Rectal smooth muscle tissue (tissue), 1 donor: ENCODE results near the gene ACTN3.
"Not testable (repeated sequence)": the region's sequence is repeated elsewhere in the genome, so short reads cannot be mapped to it uniquely, and the experiment has no call there.

Experiments
- H3K27ac ChIP-seq: one replicate; pipeline ENCODE4 v1.7.0; 2013; ENCODE audit warnings: low read depth, low read length, inconsistent platforms
- H3K27me3 ChIP-seq: one replicate; pipeline ENCODE4 v1.7.0; 2013; ENCODE audit warnings: low read length; ENCODE audit not compliant: control insufficient read depth, insufficient read depth
- H3K36me3 ChIP-seq: one replicate; pipeline ENCODE4 v1.7.0; 2013; ENCODE audit warnings: low read length; ENCODE audit not compliant: control insufficient read depth, insufficient read depth
- H3K4me1 ChIP-seq: one replicate; pipeline ENCODE4 v1.7.0; 2013; ENCODE audit warnings: low read length; ENCODE audit not compliant: control insufficient read depth, insufficient read depth
- H3K4me3 ChIP-seq: one replicate; pipeline ENCODE4 v1.7.0; 2013; ENCODE audit warnings: low read length
- H3K9ac ChIP-seq: one replicate; pipeline ENCODE4 v1.7.0; 2013; ENCODE audit warnings: low read length

Gene ACTN3

GRCh38 chr11:66531841-66532240 is 14.9 kb upstream of the ACTN3 start:
- Histone ChIP-seq H3K9ac (no peak overlapping the region), H3K27ac (no peak overlapping the region), H3K27me3 (no peaks in the 10 kb centered on the region), H3K4me3 (no peak overlapping the region), H3K4me1 (no peaks in the 10 kb centered on the region), H3K36me3 (peaks cover 4% of the 10 kb centered on the region)

- no peaks in the 10 kb centered on the region for H3K4me1 ChIP-seq
- no peak overlapping the region for H3K9ac ChIP-seq
- peaks cover 4% of the 10 kb centered on the region for H3K36me3 ChIP-seq
- H3K4me3 ChIP-seq: no peak overlapping the region
- H3K27ac ChIP-seq: no peak overlapping the region
- no peaks in the 10 kb centered on the region for H3K27me3 ChIP-seq
Measured at GRCh38 chr11:66532784-66533183, 13.9 kb upstream of the ACTN3 start.

GRCh38 chr11:66539170-66539869 is 7.4 kb upstream of the ACTN3 start:
- peaks cover 11% of the 10 kb centered on the region for H3K36me3 ChIP-seq
- no peak overlapping the region for H3K4me3 ChIP-seq
- no peaks in the 10 kb centered on the region for H3K27me3 ChIP-seq
- H3K9ac ChIP-seq: no peak overlapping the region
- H3K4me1 ChIP-seq: peaks cover 3% of the 10 kb centered on the region
- H3K27ac ChIP-seq: no peak overlapping the region

- Histone ChIP-seq H3K4me1 (peaks cover 3% of the 10 kb centered on the region), H3K27me3 (no peaks in the 10 kb centered on the region), H3K36me3 (peaks cover 11% of the 10 kb centered on the region), H3K4me3 (no peak overlapping the region), H3K27ac (no peak overlapping the region), H3K9ac (no peak overlapping the region)
Measured at GRCh38 chr11:66539870-66540213, 6.9 kb upstream of the ACTN3 start.

- not testable (repeated sequence) for H3K27me3 ChIP-seq, H3K4me1 ChIP-seq, H3K27ac ChIP-seq, H3K9ac ChIP-seq, H3K4me3 ChIP-seq
- peaks cover 11% of the 10 kb centered on the region for H3K36me3 ChIP-seq
Measured at GRCh38 chr11:66540598-66540997, 6.1 kb upstream of the ACTN3 start.

GRCh38 chr11:66541892-66542291 is 4.8 kb upstream of the ACTN3 start:
- Histone ChIP-seq H3K27ac (no peak overlapping the region), H3K4me1 (peaks cover 6% of the 10 kb centered on the region), H3K36me3 (peaks cover 11% of the 10 kb centered on the region), H3K4me3 (no peak overlapping the region), H3K9ac (no peak overlapping the region), H3K27me3 (no peaks in the 10 kb centered on the region)

GRCh38 chr11:66542362-66542761 is 4.3 kb upstream of the ACTN3 start:
- no peaks in the 10 kb centered on the region for H3K27me3 ChIP-seq
- peaks cover 11% of the 10 kb centered on the region for H3K36me3 ChIP-seq
- no peak overlapping the region for H3K9ac ChIP-seq
- H3K4me3 ChIP-seq: no peak overlapping the region
- no peak overlapping the region for H3K27ac ChIP-seq
- H3K4me1 ChIP-seq: peaks cover 6% of the 10 kb centered on the region

- H3K27ac ChIP-seq: no peak overlapping the region
- H3K36me3 ChIP-seq: peaks cover 11% of the 10 kb centered on the region
- peaks cover 6% of the 10 kb centered on the region for H3K4me1 ChIP-seq
- no peaks in the 10 kb centered on the region for H3K27me3 ChIP-seq
- H3K9ac ChIP-seq: no peak overlapping the region
- H3K4me3 ChIP-seq: peak overlapping the region; percentile 37
Measured at GRCh38 chr11:66543263-66544107, 3.2 kb upstream of the ACTN3 start.

GRCh38 chr11:66544952-66545351 is 1.8 kb upstream of the ACTN3 start:
- H3K27me3 ChIP-seq, H3K4me1 ChIP-seq, H3K27ac ChIP-seq, H3K9ac ChIP-seq, H3K36me3 ChIP-seq: not testable (repeated sequence)
- peak overlapping the region; percentile 68 for H3K4me3 ChIP-seq

- H3K36me3 ChIP-seq: peaks cover 7% of the 10 kb centered on the region
- H3K27ac ChIP-seq: peak within 1 kb of the TSS; percentile 58
- H3K27me3 ChIP-seq: no peaks in the 10 kb centered on the region
- peak within 1 kb of the TSS; percentile 68 for H3K4me3 ChIP-seq
- peaks cover 6% of the 10 kb centered on the region for H3K4me1 ChIP-seq
- peak within 1 kb of the TSS; percentile 8 for H3K9ac ChIP-seq
Measured at GRCh38 chr11:66545701-66546367, 869 bp upstream of the ACTN3 start, which contains the start of gene ZDHHC24. Gene ZDHHC24, minus strand, starts transcription at chr11:66546048. Its CDS starts 45 bp downstream, at chr11:66546003.

GRCh38 chr11:66546966-66547661 is 411 bp downstream of the ACTN3 start:
- Histone ChIP-seq H3K4me3 (no peak overlapping the region), H3K4me1 (peaks cover 6% of the 10 kb centered on the region)

GRCh38 chr11:66547662-66548009 is 933 bp downstream of the ACTN3 start:
- no peak overlapping the region for H3K27ac ChIP-seq
- H3K36me3 ChIP-seq: peaks cover 4% of the 10 kb centered on the region
- peaks cover 6% of the 10 kb centered on the region for H3K4me1 ChIP-seq
- no peak overlapping the region for H3K4me3 ChIP-seq
- H3K9ac ChIP-seq: no peak overlapping the region
- H3K27me3 ChIP-seq: no peaks in the 10 kb centered on the region

More at GRCh38 chr11:66546966-66547661, 411 bp downstream of the ACTN3 start:
- no peaks in the 10 kb centered on the region for H3K27me3 ChIP-seq
- peaks cover 7% of the 10 kb centered on the region for H3K36me3 ChIP-seq
- H3K9ac ChIP-seq: no peak overlapping the region
- no peak overlapping the region for H3K27ac ChIP-seq
